Measurements from ENCODE around the gene ENTPD5.
A peak's percentile ranks its signal among the peaks of the same experiment; 100 is the strongest.

ENTPD5 gene

DNA sequence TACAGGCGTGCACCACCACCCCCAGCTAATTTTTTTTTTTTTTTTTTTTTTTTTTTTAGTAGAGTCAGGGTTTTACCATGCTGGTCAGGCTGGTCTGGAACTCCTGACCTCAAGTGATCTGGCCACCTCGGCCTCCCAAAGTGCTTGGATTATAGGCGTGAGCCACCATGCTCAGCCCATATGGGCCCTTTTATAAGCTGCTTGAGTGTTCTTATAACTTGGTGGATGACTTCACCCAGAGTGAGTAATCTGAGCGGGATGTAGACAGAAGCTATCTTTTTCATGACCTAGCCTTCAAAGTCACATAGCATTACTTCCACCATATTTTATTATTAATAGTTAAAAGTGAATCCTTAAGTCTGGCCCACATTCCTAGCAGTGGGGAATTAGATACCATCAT, 16.5 kb upstream of the ENTPD5 start:
- peak; percentile 61 for ATAC-seq
- TF ChIP-seq ESRRG (CRISPR knock-in tag; IDR thresholded peaks at IDR 0.05) (no peak), TCF4 (CRISPR knock-in tag; IDR thresholded peaks at IDR 0.05; ENCODE audit: borderline replicate concordance) (no peak), OSR1 (CRISPR knock-in tag; IDR thresholded peaks at IDR 0.05) (no peak), BACH2 (CRISPR knock-in tag; IDR thresholded peaks at IDR 0.05; ENCODE audit: borderline replicate concordance) (no peak), TOX (CRISPR knock-in tag; IDR thresholded peaks at IDR 0.05; ENCODE audit: borderline replicate concordance) (no peak), ZC3H10 (CRISPR knock-in tag; IDR thresholded peaks at IDR 0.05) (no peak), ZNF8 (CRISPR knock-in tag; IDR thresholded peaks at IDR 0.05) (no peak), ZNF565 (CRISPR knock-in tag; conservative IDR thresholded peaks at IDR 0.05; ENCODE audit: low read depth) (no peak), POU6F1 (CRISPR knock-in tag; IDR thresholded peaks at IDR 0.05; ENCODE audit: borderline replicate concordance, low read depth) (no peak), CSRNP3 (CRISPR knock-in tag; IDR thresholded peaks at IDR 0.05) (no peak)
- TF ChIP-seq, protein P1, sequence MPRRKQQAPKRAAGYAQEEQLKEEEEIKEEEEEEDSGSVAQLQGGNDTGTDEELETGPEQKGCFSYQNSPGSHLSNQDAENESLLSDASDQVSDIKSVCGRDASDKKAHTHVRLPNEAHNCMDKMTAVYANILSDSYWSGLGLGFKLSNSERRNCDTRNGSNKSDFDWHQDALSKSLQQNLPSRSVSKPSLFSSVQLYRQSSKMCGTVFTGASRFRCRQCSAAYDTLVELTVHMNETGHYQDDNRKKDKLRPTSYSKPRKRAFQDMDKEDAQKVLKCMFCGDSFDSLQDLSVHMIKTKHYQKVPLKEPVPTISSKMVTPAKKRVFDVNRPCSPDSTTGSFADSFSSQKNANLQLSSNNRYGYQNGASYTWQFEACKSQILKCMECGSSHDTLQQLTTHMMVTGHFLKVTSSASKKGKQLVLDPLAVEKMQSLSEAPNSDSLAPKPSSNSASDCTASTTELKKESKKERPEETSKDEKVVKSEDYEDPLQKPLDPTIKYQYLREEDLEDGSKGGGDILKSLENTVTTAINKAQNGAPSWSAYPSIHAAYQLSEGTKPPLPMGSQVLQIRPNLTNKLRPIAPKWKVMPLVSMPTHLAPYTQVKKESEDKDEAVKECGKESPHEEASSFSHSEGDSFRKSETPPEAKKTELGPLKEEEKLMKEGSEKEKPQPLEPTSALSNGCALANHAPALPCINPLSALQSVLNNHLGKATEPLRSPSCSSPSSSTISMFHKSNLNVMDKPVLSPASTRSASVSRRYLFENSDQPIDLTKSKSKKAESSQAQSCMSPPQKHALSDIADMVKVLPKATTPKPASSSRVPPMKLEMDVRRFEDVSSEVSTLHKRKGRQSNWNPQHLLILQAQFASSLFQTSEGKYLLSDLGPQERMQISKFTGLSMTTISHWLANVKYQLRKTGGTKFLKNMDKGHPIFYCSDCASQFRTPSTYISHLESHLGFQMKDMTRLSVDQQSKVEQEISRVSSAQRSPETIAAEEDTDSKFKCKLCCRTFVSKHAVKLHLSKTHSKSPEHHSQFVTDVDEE (CRISPR knock-in tag; IDR thresholded peaks at IDR 0.05), result no peak
- TF ChIP-seq, protein P2, sequence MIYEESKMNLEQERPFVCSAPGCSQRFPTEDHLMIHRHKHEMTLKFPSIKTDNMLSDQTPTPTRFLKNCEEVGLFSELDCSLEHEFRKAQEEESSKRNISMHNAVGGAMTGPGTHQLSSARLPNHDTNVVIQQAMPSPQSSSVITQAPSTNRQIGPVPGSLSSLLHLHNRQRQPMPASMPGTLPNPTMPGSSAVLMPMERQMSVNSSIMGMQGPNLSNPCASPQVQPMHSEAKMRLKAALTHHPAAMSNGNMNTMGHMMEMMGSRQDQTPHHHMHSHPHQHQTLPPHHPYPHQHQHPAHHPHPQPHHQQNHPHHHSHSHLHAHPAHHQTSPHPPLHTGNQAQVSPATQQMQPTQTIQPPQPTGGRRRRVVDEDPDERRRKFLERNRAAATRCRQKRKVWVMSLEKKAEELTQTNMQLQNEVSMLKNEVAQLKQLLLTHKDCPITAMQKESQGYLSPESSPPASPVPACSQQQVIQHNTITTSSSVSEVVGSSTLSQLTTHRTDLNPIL (CRISPR knock-in tag; IDR thresholded peaks at IDR 0.05; ENCODE audit: low read depth), result no peak

DNA sequence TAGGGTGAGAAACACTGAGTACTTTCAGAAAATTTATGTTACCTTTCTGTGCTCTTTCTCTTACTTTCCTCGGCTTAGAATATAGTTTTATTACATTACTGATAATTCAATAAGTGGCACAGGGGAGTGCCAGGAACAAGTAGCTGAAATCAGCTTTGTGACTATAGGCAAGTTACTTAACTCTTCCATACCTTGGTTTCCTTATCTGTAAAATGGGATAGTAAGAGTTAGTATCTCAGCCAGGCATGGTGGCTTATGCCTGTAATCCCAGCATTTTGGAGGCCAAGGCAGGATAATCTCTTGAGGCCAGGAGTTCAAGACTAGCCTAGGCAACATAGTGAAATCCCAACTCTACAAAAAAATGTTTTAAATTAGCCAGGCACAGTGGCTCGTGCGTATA, 15.5 kb upstream of the ENTPD5 start:
- TF ChIP-seq ARNTL (CRISPR knock-in tag; IDR thresholded peaks at IDR 0.05; ENCODE audit: borderline replicate concordance, low read depth) (no peak), SNAI2 (CRISPR knock-in tag; IDR thresholded peaks at IDR 0.05) (no peak), BACH2 (CRISPR knock-in tag; IDR thresholded peaks at IDR 0.05; ENCODE audit: borderline replicate concordance) (no peak), ZNF8 (CRISPR knock-in tag; IDR thresholded peaks at IDR 0.05) (no peak), GLIS3 (CRISPR knock-in tag; IDR thresholded peaks at IDR 0.05) (no peak), CSRNP3 (CRISPR knock-in tag; IDR thresholded peaks at IDR 0.05) (no peak), TCF4 (CRISPR knock-in tag; IDR thresholded peaks at IDR 0.05; ENCODE audit: borderline replicate concordance) (no peak), ZNF565 (CRISPR knock-in tag; conservative IDR thresholded peaks at IDR 0.05; ENCODE audit: low read depth) (no peak), ZFP3 (CRISPR knock-in tag; IDR thresholded peaks at IDR 0.05) (no peak), PPARA (CRISPR knock-in tag; IDR thresholded peaks at IDR 0.05; ENCODE audit: borderline replicate concordance) (no peak), ZFP30 (CRISPR knock-in tag; IDR thresholded peaks at IDR 0.05) (no peak), RARB (CRISPR knock-in tag; IDR thresholded peaks at IDR 0.05) (no peak)
- TF ChIP-seq, protein P2 (CRISPR knock-in tag; IDR thresholded peaks at IDR 0.05; ENCODE audit: low read depth), result no peak
- TF ChIP-seq, protein P1 (CRISPR knock-in tag; IDR thresholded peaks at IDR 0.05), result no peak
- no peak for ATAC-seq

All from SK-N-SH treated with all-trans-retinoic acid at 6 μM for 48 hours (cell line).